Fibroblast of lung (primary cell): ENCODE data around the gene CPA5.

Experiments used
- CTCF ChIP-seq, 2 donors: IDR thresholded peaks in 1 of 2; conservative IDR thresholded peaks in 1 of 2; 1 replicate in 1 of 2; 2 replicates in 1 of 2; pipeline ENCODE4 v1.5.1; 2011 to 2012; ENCODE audit warnings: low read length in 2 of 2, control low read depth in 1 of 2, inconsistent platforms in 1 of 2, low read depth in 1 of 2, mild to moderate bottlenecking in 1 of 2
- EZH2 ChIP-seq: IDR thresholded peaks from 2 replicates; pipeline ENCODE4 v1.5.1; 2012; ENCODE audit warnings: low read length, control low read depth, mild to moderate bottlenecking; ENCODE audit errors: missing control alignments

- TF ChIP-seq CTCF (conservative IDR thresholded peaks at IDR 0.05 in 1 of 2, IDR thresholded peaks at IDR 0.05 in 1 of 2; ENCODE audit: low read depth in 1 of 2, low read length in 2 of 2) = no peak
- no peak for TF ChIP-seq EZH2
Measured at GRCh38 chr7:130367836-130368746, 23.5 kb downstream of the CPA5 start.
